Mesenchymal stem cell (in vitro differentiated cells and primary cell): ENCODE results near the gene C22orf15.

Experiments used
- DNase-seq: peaks from one replicate; pipeline ENCODE4 v3.0.0-alpha.2; 2013
- H2AFZ ChIP-seq: one replicate; pipeline ENCODE4 v1.6.1; 2013; ENCODE audit warnings: low read depth, mild to moderate bottlenecking, control low read depth, inconsistent platforms, low read length, moderate library complexity
- H2AK5ac ChIP-seq: 2 replicates; pipeline ENCODE4 v1.6.1; 2013; ENCODE audit warnings: low read length, moderate library complexity, mild to moderate bottlenecking, inconsistent platforms; ENCODE audit not compliant: severe bottlenecking
- H2BK120ac ChIP-seq: one replicate; pipeline ENCODE4 v1.6.1; 2013; ENCODE audit warnings: low read depth, mild to moderate bottlenecking, inconsistent platforms, low read length, moderate library complexity
- H2BK12ac ChIP-seq, 2 experiments: one replicate each; pipeline ENCODE4 v1.6.1; 2013; ENCODE audit warnings: inconsistent platforms in 2 of 2, low read length in 2 of 2, mild to moderate bottlenecking in 2 of 2, moderate library complexity in 2 of 2, control low read depth in 1 of 2
- H2BK15ac ChIP-seq: one replicate; pipeline ENCODE4 v1.6.1; 2013; ENCODE audit warnings: mild to moderate bottlenecking, low read depth, inconsistent platforms; ENCODE audit not compliant: poor library complexity, severe bottlenecking
- H2BK5ac ChIP-seq: 2 replicates; pipeline ENCODE4 v1.6.1; 2013; ENCODE audit warnings: low read depth, mild to moderate bottlenecking, low read length, control low read depth, inconsistent platforms; ENCODE audit not compliant: poor library complexity, severe bottlenecking
- H3K14ac ChIP-seq, 2 experiments: one replicate each; pipeline ENCODE4 v1.6.1; 2013; ENCODE audit warnings: inconsistent platforms in 2 of 2, low read length in 2 of 2, control low read depth in 1 of 2, mild to moderate bottlenecking in 1 of 2, moderate library complexity in 1 of 2
- H3K18ac ChIP-seq, 2 experiments: one replicate each; pipeline ENCODE4 v1.6.1; 2013; ENCODE audit warnings: inconsistent platforms in 2 of 2, low read length in 2 of 2, control low read depth in 1 of 2, low read depth in 1 of 2, mild to moderate bottlenecking in 1 of 2
- H3K23ac ChIP-seq, 2 experiments: one replicate each; pipeline ENCODE4 v1.6.1; 2013; ENCODE audit warnings: inconsistent platforms in 2 of 2, low read length in 2 of 2, mild to moderate bottlenecking in 2 of 2, moderate library complexity in 2 of 2, control low read depth in 1 of 2
- H3K27ac ChIP-seq: 2 replicates; pipeline ENCODE4 v1.5.1; 2013; ENCODE audit warnings: mild to moderate bottlenecking, moderate library complexity, low read length, control low read depth, inconsistent platforms; ENCODE audit not compliant: poor library complexity, severe bottlenecking
- H3K27me3 ChIP-seq, 2 experiments: 2 replicates each; pipeline versions ENCODE4 v1.6.1 to v1.7.0; 2013; ENCODE audit warnings: low read length in 2 of 2, mild to moderate bottlenecking in 2 of 2, moderate library complexity in 2 of 2, control low read depth in 1 of 2, inconsistent platforms in 1 of 2; ENCODE audit not compliant: control insufficient read depth in 1 of 2, insufficient read depth in 1 of 2
- H3K36me3 ChIP-seq, 2 experiments: 2 replicates each; pipeline versions ENCODE4 v1.6.1 to v1.7.0; 2013; ENCODE audit warnings: low read length in 2 of 2, control low read depth in 1 of 2, inconsistent platforms in 1 of 2, low read depth in 1 of 2, mild to moderate bottlenecking in 1 of 2; ENCODE audit not compliant: insufficient read depth in 2 of 2, control insufficient read depth in 1 of 2
- H3K4ac ChIP-seq, 2 experiments: one replicate each; pipeline ENCODE4 v1.6.1; 2013; ENCODE audit warnings: inconsistent platforms in 2 of 2, low read length in 2 of 2, mild to moderate bottlenecking in 2 of 2, moderate library complexity in 2 of 2, control low read depth in 1 of 2, low read depth in 1 of 2
- H3K4me1 ChIP-seq: 2 replicates; pipeline ENCODE4 v1.6.1; 2013; ENCODE audit warnings: low read depth, low read length, control low read depth; ENCODE audit not compliant: control insufficient read depth, insufficient read depth
- H3K4me2 ChIP-seq: 2 replicates; pipeline ENCODE4 v1.6.1; 2013; ENCODE audit warnings: low read length, mild to moderate bottlenecking, inconsistent platforms; ENCODE audit not compliant: poor library complexity, severe bottlenecking
- H3K4me3 ChIP-seq, 2 experiments: 2 replicates each; pipeline versions ENCODE4 v1.5.1 to v1.7.0; 2013; ENCODE audit warnings: low read length in 2 of 2, mild to moderate bottlenecking in 2 of 2, control low read depth in 1 of 2, low read depth in 1 of 2; ENCODE audit not compliant: insufficient read depth in 1 of 2
- H3K79me1 ChIP-seq: replicated peaks from 2 replicates; pipeline ENCODE4 v1.6.1; 2013; ENCODE audit warnings: mild to moderate bottlenecking, control low read depth, low read length, inconsistent platforms; ENCODE audit not compliant: poor library complexity, severe bottlenecking
- H3K9ac ChIP-seq: 2 replicates; pipeline ENCODE4 v1.7.0; 2013; ENCODE audit warnings: mild to moderate bottlenecking, low read length, moderate library complexity
- H3K9me3 ChIP-seq: 2 replicates; pipeline ENCODE4 v1.7.0; 2013; ENCODE audit warnings: mild to moderate bottlenecking, low read length; ENCODE audit not compliant: control insufficient read depth
- H4K8ac ChIP-seq: one replicate; pipeline ENCODE4 v1.6.1; 2013; ENCODE audit warnings: inconsistent platforms, mild to moderate bottlenecking, low read length, moderate library complexity
- H4K91ac ChIP-seq: one replicate; pipeline ENCODE4 v1.6.1; 2013; ENCODE audit warnings: mild to moderate bottlenecking, low read length, inconsistent platforms
- WGBS: methylation state at CpG from one replicate; pipeline ENCODE4 v1.1.7; 2013; ENCODE audit warnings: mixed read lengths; 5-methylcytosine and 5-hydroxymethylcytosine counted together

C22orf15 gene

DNA sequence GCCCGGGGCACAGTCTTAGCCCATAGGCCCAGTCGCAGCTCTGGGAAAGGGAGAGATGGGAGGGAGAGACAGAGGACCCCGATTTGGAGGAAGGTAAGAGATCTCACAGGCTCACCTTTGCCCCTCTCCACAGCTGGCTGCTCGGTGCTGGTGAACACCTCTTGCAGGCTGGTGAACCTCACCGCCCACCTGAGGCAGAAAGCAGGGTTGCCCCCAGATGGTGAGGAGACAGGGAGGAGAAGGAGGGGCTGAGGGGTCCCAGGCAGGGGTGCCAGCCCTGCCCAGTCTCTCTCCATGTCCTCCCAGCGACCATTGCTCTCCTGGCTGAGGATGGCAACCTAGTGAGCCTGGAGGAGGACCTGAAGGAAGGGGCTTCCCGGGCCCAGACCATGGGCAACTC is 1.2 kb downstream of the C22orf15 start:
- Histone ChIP-seq H4K91ac (no peak overlapping the region), H3K9me3 (no peaks in the 10 kb centered on the region)
- WGBS = 77% methylated on average over 6 of the region's 7 CpGs

GRCh38 chr22:23764899-23765881 is 2.4 kb downstream of the C22orf15 start:
- H3K4me1 ChIP-seq = peaks cover 38% of the 10 kb centered on the region
- H4K8ac ChIP-seq = peak overlapping the region; percentile 40
- no peaks in the 10 kb centered on the region for H3K9me3 ChIP-seq
- H2AK5ac ChIP-seq = no peak overlapping the region
- no peak overlapping the region for H3K4me2 ChIP-seq
- H2BK12ac ChIP-seq = no peak overlapping the region
- H3K18ac ChIP-seq = peak overlapping the region in 1 of 2 experiments; percentile 22
- no peak overlapping the region for H3K4me3 ChIP-seq
- H3K4ac ChIP-seq = no peak overlapping the region
- no peak overlapping the region for H2BK120ac ChIP-seq
- WGBS = 98% methylated on average over 8 of the region's 9 CpGs
- peaks cover 0 to 4% of the 10 kb centered on the region in 2 experiments for H3K27me3 ChIP-seq
- H3K23ac ChIP-seq = no peak overlapping the region
- H3K79me1 ChIP-seq = peaks cover 3% of the 10 kb centered on the region
- H3K9ac ChIP-seq = no peak overlapping the region
- no peak overlapping the region for H3K27ac ChIP-seq
- no peak for DNase-seq
- no peak overlapping the region for H2BK5ac ChIP-seq
- H2AFZ ChIP-seq = no peak overlapping the region
- H3K14ac ChIP-seq = peak overlapping the region in 1 of 2 experiments; percentile 26
- no peak overlapping the region for H2BK15ac ChIP-seq
- H4K91ac ChIP-seq = no peak overlapping the region
- peaks cover 0 to 16% of the 10 kb centered on the region in 2 experiments for H3K36me3 ChIP-seq

More for the DNA sequence above, 1.2 kb downstream of the C22orf15 start:
- H3K18ac ChIP-seq = no peak overlapping the region
- peaks cover 3% of the 10 kb centered on the region for H3K79me1 ChIP-seq
- no peak overlapping the region for H4K8ac ChIP-seq
- H3K9ac ChIP-seq = no peak overlapping the region
- H3K4me3 ChIP-seq = no peak overlapping the region
- peak overlapping the region in 1 of 2 experiments; percentile 3 for H2BK12ac ChIP-seq
- H3K23ac ChIP-seq = peak overlapping the region in 1 of 2 experiments; percentile 34
- no peak overlapping the region for H2BK5ac ChIP-seq
- H2BK15ac ChIP-seq = no peak overlapping the region
- peaks cover 34% of the 10 kb centered on the region for H3K4me1 ChIP-seq
- H3K4me2 ChIP-seq = no peak overlapping the region
- H2BK120ac ChIP-seq = no peak overlapping the region
- H2AK5ac ChIP-seq = no peak overlapping the region
- DNase-seq = no peak
- peaks cover 0 to 4% of the 10 kb centered on the region in 2 experiments for H3K27me3 ChIP-seq
- H3K36me3 ChIP-seq = peaks cover 0 to 16% of the 10 kb centered on the region in 2 experiments
- H3K4ac ChIP-seq = no peak overlapping the region
- no peak overlapping the region for H3K27ac ChIP-seq
- peak overlapping the region in 1 of 2 experiments; percentile 44 for H3K14ac ChIP-seq
- no peak overlapping the region for H2AFZ ChIP-seq

GRCh38 chr22:23767303-23767672 is 4.5 kb downstream of the C22orf15 start:
- peak overlapping the region; percentile 87 for H3K4me2 ChIP-seq
- H3K9ac ChIP-seq = peak overlapping the region; percentile 86
- peaks cover 41% of the 10 kb centered on the region for H3K4me1 ChIP-seq
- peak overlapping the region in 1 of 2 experiments; percentile 34 for H3K23ac ChIP-seq
- peak overlapping the region; percentile 96 for H4K8ac ChIP-seq
- no peaks in the 10 kb centered on the region for H3K9me3 ChIP-seq
- peaks cover 3% of the 10 kb centered on the region for H3K79me1 ChIP-seq
- H3K4ac ChIP-seq = peak overlapping the region in 1 of 2 experiments; percentile 54
- peak overlapping the region; percentile 37 for H2BK15ac ChIP-seq
- no peak for DNase-seq
- H2BK120ac ChIP-seq = peak overlapping the region; percentile 91
- 4% methylated on average over 15 of the region's 27 CpGs for WGBS
- H3K18ac ChIP-seq = peak overlapping the region; percentile 63 to 88
- peaks cover 0 to 4% of the 10 kb centered on the region in 2 experiments for H3K27me3 ChIP-seq
- peak overlapping the region in 1 of 2 experiments; percentile 78 for H3K14ac ChIP-seq
- H2AFZ ChIP-seq = no peak overlapping the region
- no peak overlapping the region for H2AK5ac ChIP-seq
- peak overlapping the region; percentile 98 for H4K91ac ChIP-seq
- H3K4me3 ChIP-seq = peak overlapping the region; percentile 61 to 78
- peak overlapping the region in 1 of 2 experiments; percentile 11 for H2BK12ac ChIP-seq
- no peak overlapping the region for H3K27ac ChIP-seq
- peaks cover 0 to 16% of the 10 kb centered on the region in 2 experiments for H3K36me3 ChIP-seq
- H2BK5ac ChIP-seq = no peak overlapping the region
